Tibial nerve (tissue), 4 donors: ENCODE measurements around the gene PIK3CD. TPM values are rescaled to one million over a fixed set of nuclear protein-coding genes. Genes with fewer than 3 reads are reported as not detected.
"Not testable (repeated sequence)": the region's sequence is repeated elsewhere in the genome, so short reads cannot be mapped to it uniquely, and the experiment has no call there.

Source experiments
- DNase-seq, 2 donors: peaks; one replicate each; pipeline ENCODE4 v3.0.0-alpha.2; 2019; ENCODE audit warnings: low spot score in 2 of 2
- H3K27ac ChIP-seq, 4 donors: fragments of 200-600 bp; sonication (generic) in 3 of 4; one replicate each; pipeline ENCODE4 v1.5.1; 2017 to 2019; ENCODE audit warnings: mild to moderate bottlenecking in 1 of 4
- H3K27me3 ChIP-seq, 2 donors: fragments of 200-600 bp; sonication (generic) in 1 of 2; one replicate each; pipeline versions ENCODE4 v1.5.1 to v1.6.0; 2017 to 2019
- H3K36me3 ChIP-seq, 3 donors: fragments of 200-600 bp; sonication (generic); one replicate each; pipeline ENCODE4 v1.5.1; 2018 to 2019
- H3K4me1 ChIP-seq, 4 donors: fragments of 200-600 bp; sonication (generic) in 3 of 4; one replicate each; pipeline ENCODE4 v1.5.1; 2017 to 2019
- H3K4me3 ChIP-seq, 4 donors: fragments of 200-600 bp; sonication (generic) in 3 of 4; one replicate each; pipeline ENCODE4 v1.5.1; 2017 to 2019; ENCODE audit warnings: mild to moderate bottlenecking in 1 of 4, moderate library complexity in 1 of 4
- H3K9me3 ChIP-seq, 4 donors: fragments of 200-600 bp; sonication (generic) in 3 of 4; one replicate each; pipeline ENCODE4 v1.5.1; 2017 to 2019
- CTCF ChIP-seq, 5 experiments: fragments of 200-600 bp in 3 of 5; fragments of 450-650 bp in 2 of 5; sonication (generic) in 3 of 5; IDR thresholded peaks; one replicate each; pipeline ENCODE4 v1.5.1; 2016 to 2019; ENCODE audit warnings: antibody characterized with exemption in 5 of 5, mild to moderate bottlenecking in 3 of 5, moderate library complexity in 2 of 5
- EP300 ChIP-seq, 2 donors: sonication (generic); formaldehyde crosslinking; IDR thresholded peaks; one replicate each; pipeline ENCODE4 v1.6.1; 2017; ENCODE audit warnings: antibody characterized with exemption in 2 of 2, mild to moderate bottlenecking in 1 of 2
- POLR2A ChIP-seq, 2 donors: fragments of 450-650 bp; IDR thresholded peaks; one replicate each; pipeline ENCODE4 v1.6.1; 2017; ENCODE audit warnings: antibody characterized with exemption in 2 of 2, mild to moderate bottlenecking in 2 of 2, moderate library complexity in 2 of 2
- WGBS, 2 donors: methylation state at CpG; one replicate each; pipeline ENCODE4 v1.1.5; 2018; 5-methylcytosine and 5-hydroxymethylcytosine counted together
- total RNA-seq, 4 donors: library from RNA; depleted of rRNA; stranded (reverse); fragments of >200 nt; gene quantifications; one replicate each; pipeline ENCODE4 v1.1.0, GENCODE V29; 2016

Gene PIK3CD
- total RNA-seq, 4 donors from 2014 or later = 6.9 to 18.0 (median 10.2) TPM

DNA sequence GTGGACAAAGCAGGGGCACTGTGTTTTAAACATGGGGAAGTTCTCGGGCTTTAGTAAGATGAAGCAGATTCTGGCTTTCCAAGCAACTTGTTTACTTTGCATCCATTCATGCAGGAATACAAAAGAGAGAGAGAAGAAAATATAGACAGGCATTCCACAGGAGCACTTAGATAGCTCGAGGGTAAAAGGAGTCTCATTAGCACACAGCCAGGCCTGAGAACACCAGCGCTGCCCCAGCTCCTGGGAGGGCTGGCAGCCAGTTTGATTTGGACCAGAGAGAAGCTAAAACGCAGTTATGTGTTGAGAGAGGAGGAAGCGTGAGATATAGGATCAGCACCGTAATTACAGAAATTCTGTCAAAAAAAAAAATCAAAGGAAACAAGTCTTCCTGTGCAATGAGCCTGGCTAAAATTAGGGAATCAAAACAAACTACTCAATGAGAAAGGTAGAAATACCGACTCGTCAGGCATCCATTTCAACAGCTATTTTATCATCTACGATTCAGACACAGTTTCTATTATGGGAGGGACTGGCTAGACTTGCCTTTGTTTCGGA is 104.0 kb downstream of the PIK3CD start:
- no peaks in the 10 kb centered on the region for H3K27me3 ChIP-seq
- peaks cover 0 to 8% (median 0%) of the 10 kb centered on the region in 4 donors for H3K4me1 ChIP-seq
- no peak overlapping the region for H3K27ac ChIP-seq
- no peak overlapping the region for H3K4me3 ChIP-seq
- 52 to 58% methylated on average over 10 of the region's 10 CpGs for WGBS, 2 donors
- peaks cover 0 to 46% (median 8%) of the 10 kb centered on the region in 3 donors for H3K36me3 ChIP-seq
- no peak for DNase-seq
- no peak for TF ChIP-seq EP300 (IDR thresholded peaks at IDR 0.05)
- no peak for TF ChIP-seq CTCF (IDR thresholded peaks at IDR 0.05)
- TF ChIP-seq POLR2A (IDR thresholded peaks at IDR 0.05) = no peak
- no peaks in the 10 kb centered on the region for H3K9me3 ChIP-seq

DNA sequence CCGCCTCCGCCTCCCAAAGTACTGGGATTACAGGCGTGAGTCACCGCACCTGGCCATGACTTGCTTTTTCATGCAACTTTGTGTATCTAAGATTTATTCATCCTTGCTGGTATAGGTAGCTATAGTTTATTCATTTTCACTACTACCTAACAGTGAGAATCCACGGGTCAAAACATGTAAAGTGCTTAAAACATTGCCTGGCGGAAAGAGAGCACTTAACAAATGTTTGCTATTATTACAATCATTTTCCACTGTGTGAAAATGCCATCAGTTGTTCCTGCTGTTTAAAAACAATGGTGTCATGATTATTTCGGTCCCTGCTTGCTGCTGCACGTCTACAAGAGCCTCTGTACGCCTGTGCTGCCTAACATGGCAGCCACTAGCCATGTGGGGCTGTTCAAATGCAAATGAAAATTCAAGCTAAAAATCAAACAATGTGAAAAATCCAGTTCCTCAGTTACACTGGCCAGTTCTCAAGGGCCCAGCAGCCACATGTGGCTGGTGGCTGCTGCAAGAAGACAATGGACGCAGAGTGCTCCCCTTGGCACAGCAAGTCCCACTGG is 107.1 kb downstream of the PIK3CD start:
- 89 to 90% methylated on average over 10 of the region's 10 CpGs for WGBS, 2 donors
- DNase-seq = no peak
- Histone ChIP-seq H3K27ac (no peak overlapping the region), H3K4me3 (no peak overlapping the region), H3K4me1 (peaks cover 0 to 8% (median 0%) of the 10 kb centered on the region in 4 donors), H3K27me3 (no peaks in the 10 kb centered on the region), H3K9me3 (no peaks in the 10 kb centered on the region), H3K36me3 (peaks cover 0 to 34% (median 8%) of the 10 kb centered on the region in 3 donors)
- TF ChIP-seq EP300 (IDR thresholded peaks at IDR 0.05) = no peak
- no peak for TF ChIP-seq CTCF (IDR thresholded peaks at IDR 0.05)

GRCh38 chr1:9759939-9760338 is 108.4 kb downstream of the PIK3CD start:
- WGBS, 2 donors = 98% methylated on average over 2 of the region's 2 CpGs
- TF ChIP-seq EP300 (IDR thresholded peaks at IDR 0.05) (no peak), POLR2A (IDR thresholded peaks at IDR 0.05) (no peak), CTCF (IDR thresholded peaks at IDR 0.05) (no peak)
- DNase-seq = no peak
- Histone ChIP-seq H3K27ac (no peak overlapping the region), H3K27me3 (no peaks in the 10 kb centered on the region), H3K4me3 (no peak overlapping the region), H3K9me3 (no peaks in the 10 kb centered on the region), H3K4me1 (peaks cover 0 to 8% (median 0%) of the 10 kb centered on the region in 4 donors), H3K36me3 (peaks cover 0 to 25% (median 0%) of the 10 kb centered on the region in 3 donors)

DNA sequence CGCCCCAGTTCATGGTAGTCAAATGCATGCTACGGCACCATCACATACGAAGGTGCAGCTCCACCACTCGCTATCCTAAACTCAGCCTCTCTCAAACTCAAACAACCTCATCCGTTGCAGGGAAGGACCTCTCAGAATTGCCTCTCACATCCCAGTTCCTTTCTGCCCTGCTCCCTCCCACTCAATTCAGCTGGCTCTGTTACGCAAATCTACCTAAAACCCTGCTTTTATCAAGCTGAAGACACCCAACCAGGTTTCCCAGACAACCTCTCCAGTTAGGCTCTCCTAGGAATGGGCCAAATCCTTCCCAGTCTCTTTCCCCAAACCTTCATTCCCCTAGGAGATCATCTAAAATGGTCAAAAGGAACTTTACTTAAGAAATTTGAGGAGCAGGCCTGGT is 109.3 kb downstream of the PIK3CD start:
- 94 to 96% methylated on average over 6 of the region's 6 CpGs for WGBS, 2 donors
- peaks cover 0 to 13% (median 0%) of the 10 kb centered on the region in 4 donors for H3K4me1 ChIP-seq
- H3K27ac ChIP-seq = no peak overlapping the region
- no peak for DNase-seq
- H3K4me3 ChIP-seq = no peak overlapping the region
- no peaks in the 10 kb centered on the region for H3K27me3 ChIP-seq
- no peak for TF ChIP-seq CTCF (IDR thresholded peaks at IDR 0.05)
- no peak for TF ChIP-seq POLR2A (IDR thresholded peaks at IDR 0.05)
- no peak for TF ChIP-seq EP300 (IDR thresholded peaks at IDR 0.05)
- H3K9me3 ChIP-seq = no peaks in the 10 kb centered on the region
- H3K36me3 ChIP-seq = peaks cover 0 to 23% (median 0%) of the 10 kb centered on the region in 3 donors

DNA sequence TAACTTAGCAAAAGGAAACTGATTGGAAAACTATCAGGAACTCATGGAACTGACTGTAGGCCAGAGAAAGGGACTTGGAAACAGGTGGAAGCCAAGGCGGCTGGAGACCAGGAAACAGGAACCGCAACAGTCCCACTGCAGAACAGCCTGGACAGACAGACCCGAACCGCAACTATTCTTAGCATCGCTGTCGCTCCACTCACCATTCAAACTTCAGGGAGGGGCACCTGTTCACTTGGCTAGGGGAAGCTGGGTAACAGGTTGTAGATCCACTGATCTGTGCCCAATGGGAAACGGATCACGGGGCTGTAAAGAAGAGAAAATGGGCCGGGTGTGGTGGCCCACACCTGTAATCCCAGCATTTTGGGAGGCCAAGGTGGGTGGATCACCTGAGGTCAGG is 110.3 kb downstream of the PIK3CD start:
- TF ChIP-seq POLR2A (IDR thresholded peaks at IDR 0.05) (no peak), CTCF (IDR thresholded peaks at IDR 0.05) (no peak), EP300 (IDR thresholded peaks at IDR 0.05) (no peak)
- H3K4me3 ChIP-seq = no peak overlapping the region
- peaks cover 0 to 23% (median 0%) of the 10 kb centered on the region in 3 donors for H3K36me3 ChIP-seq
- no peaks in the 10 kb centered on the region for H3K9me3 ChIP-seq
- peaks cover 0 to 10% (median 0%) of the 10 kb centered on the region in 4 donors for H3K4me1 ChIP-seq
- WGBS, 2 donors = 92 to 96% methylated on average over 9 of the region's 9 CpGs
- H3K27me3 ChIP-seq = no peaks in the 10 kb centered on the region
- H3K27ac ChIP-seq = no peak overlapping the region
- DNase-seq = no peak

- not testable (repeated sequence) for H3K9me3 ChIP-seq, H3K4me3 ChIP-seq, DNase-seq, H3K27ac ChIP-seq, H3K27me3 ChIP-seq
- Histone ChIP-seq H3K4me1 (peaks cover 0 to 13% (median 0%) of the 10 kb centered on the region in 4 donors), H3K36me3 (peaks cover 0 to 23% (median 0%) of the 10 kb centered on the region in 3 donors)
- WGBS, 2 donors = 93 to 95% methylated on average over 25 of the region's 25 CpGs
These were observed 110.9 kb downstream of the PIK3CD start for GRCh38 chr1:9762446-9762845.
